DOHH2 (cell line): Measurements from ENCODE around the gene PAPSS2.

Experiments
- H3F3A ChIP-seq: fragments of 200-600 bp; sonication (generic), shearing (Covaris generic); 2 replicates; pipeline ENCODE4 v1.6.0; 2016; ENCODE audit warnings: antibody characterized with exemption, mild to moderate bottlenecking; ENCODE audit not compliant: control insufficient read depth, insufficient read depth
- H3K27ac ChIP-seq: fragments of 200-600 bp; sonication (generic); 2 replicates; pipeline ENCODE4 v1.5.1; 2014; ENCODE audit warnings: low read depth, mild to moderate bottlenecking, low read length, moderate library complexity
- H3K27me3 ChIP-seq: fragments of 200-600 bp; sonication (generic); 2 replicates; pipeline ENCODE4 v1.6.1; 2014; ENCODE audit warnings: mild to moderate bottlenecking, low read length, mixed read lengths; ENCODE audit not compliant: control insufficient read depth
- H3K36me3 ChIP-seq: fragments of 200-600 bp; sonication (generic); 2 replicates; pipeline ENCODE4 v1.6.1; 2014; ENCODE audit warnings: mild to moderate bottlenecking, low read length, moderate library complexity, mixed read lengths; ENCODE audit not compliant: control insufficient read depth
- H3K4me1 ChIP-seq: fragments of 200-600 bp; sonication (generic); 2 replicates; pipeline ENCODE4 v1.6.1; 2014; ENCODE audit warnings: mild to moderate bottlenecking, low read length, mixed read lengths; ENCODE audit not compliant: control insufficient read depth
- H3K4me2 ChIP-seq: fragments of 200-600 bp; sonication (generic); 2 replicates; pipeline ENCODE4 v1.6.0; 2014; ENCODE audit warnings: mild to moderate bottlenecking, low read length, moderate library complexity
- H3K4me3 ChIP-seq: fragments of 200-600 bp; sonication (generic); 2 replicates; pipeline ENCODE4 v1.5.1; 2014; ENCODE audit warnings: mild to moderate bottlenecking, low read length, mixed read lengths
- H3K79me2 ChIP-seq: fragments of 200-600 bp; sonication (generic); 2 replicates; pipeline ENCODE4 v1.6.1; 2014; ENCODE audit warnings: mild to moderate bottlenecking, low read length, mixed read lengths; ENCODE audit not compliant: control insufficient read depth
- H3K9me2 ChIP-seq: fragments of 200-600 bp; sonication (generic); replicated peaks from 2 replicates; pipeline ENCODE4 v1.6.1; 2014; ENCODE audit warnings: mild to moderate bottlenecking, low read length, mixed read lengths; ENCODE audit not compliant: control insufficient read depth
- H3K9me3 ChIP-seq: fragments of 200-600 bp; sonication (generic); 2 replicates; pipeline ENCODE4 v1.6.1; 2014; ENCODE audit warnings: antibody characterized with exemption, low read length, mixed read lengths; ENCODE audit not compliant: control insufficient read depth, insufficient read depth
- H4K20me1 ChIP-seq: fragments of 200-600 bp; sonication (generic); 2 replicates; pipeline ENCODE4 v1.6.0; 2014; ENCODE audit warnings: low read depth, mild to moderate bottlenecking, antibody characterized with exemption, low read length, moderate library complexity; ENCODE audit not compliant: control insufficient read depth, insufficient read depth
- CTCF ChIP-seq: fragments of 200-600 bp; sonication (generic); IDR thresholded peaks from one replicate; pipeline ENCODE4 v1.5.1; 2014; ENCODE audit warnings: antibody characterized with exemption, mild to moderate bottlenecking, low read depth, low read length; ENCODE audit not compliant: poor library complexity, severe bottlenecking
- EZH2phosphoT487 ChIP-seq: fragments of 200-600 bp; sonication (generic); IDR thresholded peaks from 2 replicates; pipeline ENCODE4 v1.6.1; 2017; ENCODE audit warnings: borderline replicate concordance, mild to moderate bottlenecking, antibody characterized with exemption, low read length, moderate library complexity, mixed read lengths

The PAPSS2 gene

GRCh38 chr10:87763086-87763861 lies 103.6 kb downstream of the PAPSS2 start:
- Histone ChIP-seq H3K9me3 (no peaks in the 10 kb centered on the region), H3K4me1 (no peaks in the 10 kb centered on the region), H3K4me3 (no peak overlapping the region), H4K20me1 (no peaks in the 10 kb centered on the region), H3K27me3 (no peaks in the 10 kb centered on the region), H3K79me2 (no peaks in the 10 kb centered on the region), H3K36me3 (peaks cover 44% of the 10 kb centered on the region), H3K27ac (no peak overlapping the region), H3F3A (no peaks in the 10 kb centered on the region), H3K9me2 (no peaks in the 10 kb centered on the region), H3K4me2 (no peak overlapping the region)
- TF ChIP-seq CTCF (no peak), EZH2phosphoT487 (no peak)

- no peaks in the 10 kb centered on the region for H3K79me2 ChIP-seq
- no peaks in the 10 kb centered on the region for H4K20me1 ChIP-seq
- no peak overlapping the region for H3K4me3 ChIP-seq
- no peaks in the 10 kb centered on the region for H3K27me3 ChIP-seq
- peaks cover 49% of the 10 kb centered on the region for H3K36me3 ChIP-seq
- H3K4me1 ChIP-seq = no peaks in the 10 kb centered on the region
- no peak for TF ChIP-seq EZH2phosphoT487
- no peak for TF ChIP-seq CTCF
- H3K4me2 ChIP-seq = no peak overlapping the region
- no peaks in the 10 kb centered on the region for H3F3A ChIP-seq
- H3K9me3 ChIP-seq = no peaks in the 10 kb centered on the region
- no peaks in the 10 kb centered on the region for H3K9me2 ChIP-seq
- no peak overlapping the region for H3K27ac ChIP-seq
These were observed 104.6 kb downstream of the PAPSS2 start for GRCh38 chr10:87764072-87764934.

GRCh38 chr10:87765666-87766376 lies 106.1 kb downstream of the PAPSS2 start:
- no peaks in the 10 kb centered on the region for H3F3A ChIP-seq

More at GRCh38 chr10:87765666-87766376, 106.1 kb downstream of the PAPSS2 start:
- Histone ChIP-seq H3K4me2 (no peak overlapping the region), H3K9me2 (no peaks in the 10 kb centered on the region), H3K79me2 (no peaks in the 10 kb centered on the region), H3K27me3 (no peaks in the 10 kb centered on the region), H3K36me3 (peaks cover 56% of the 10 kb centered on the region), H4K20me1 (no peaks in the 10 kb centered on the region), H3K4me3 (no peak overlapping the region), H3K9me3 (no peaks in the 10 kb centered on the region), H3K27ac (no peak overlapping the region), H3K4me1 (no peaks in the 10 kb centered on the region)
- TF ChIP-seq CTCF = no peak
- no peak for TF ChIP-seq EZH2phosphoT487
